GM12873 (cell line): ENCODE results near the gene NRG4.

Experiments used
- TF ChIP-seq, protein P1 (sequence below): IDR thresholded peaks from 2 replicates; pipeline ENCODE4 v1.5.1; 2012; ENCODE audit warnings: low read depth, mild to moderate bottlenecking, moderate library complexity, low read length, control low read depth; ENCODE audit not compliant: insufficient read depth; ENCODE audit errors: missing control alignments

NRG4 gene

DNA sequence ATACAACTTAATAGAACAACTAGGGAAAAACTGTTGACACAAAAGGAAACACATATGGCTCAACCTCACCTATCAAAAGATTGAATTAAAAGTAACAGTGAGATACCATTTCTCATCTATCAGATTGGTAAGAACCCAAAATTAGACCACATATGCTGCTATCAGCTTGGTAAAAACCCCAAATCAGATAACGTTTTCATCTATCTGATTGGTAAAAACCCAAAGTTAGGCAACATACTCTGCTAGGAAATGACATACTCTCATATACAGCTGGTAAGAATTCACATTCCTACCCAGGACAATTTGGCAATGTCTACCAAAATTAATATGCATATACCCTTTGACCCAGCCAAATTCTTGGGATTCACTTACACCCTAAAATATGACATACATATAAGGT, 26.3 kb downstream of the NRG4 start:
- TF ChIP-seq, protein P1, sequence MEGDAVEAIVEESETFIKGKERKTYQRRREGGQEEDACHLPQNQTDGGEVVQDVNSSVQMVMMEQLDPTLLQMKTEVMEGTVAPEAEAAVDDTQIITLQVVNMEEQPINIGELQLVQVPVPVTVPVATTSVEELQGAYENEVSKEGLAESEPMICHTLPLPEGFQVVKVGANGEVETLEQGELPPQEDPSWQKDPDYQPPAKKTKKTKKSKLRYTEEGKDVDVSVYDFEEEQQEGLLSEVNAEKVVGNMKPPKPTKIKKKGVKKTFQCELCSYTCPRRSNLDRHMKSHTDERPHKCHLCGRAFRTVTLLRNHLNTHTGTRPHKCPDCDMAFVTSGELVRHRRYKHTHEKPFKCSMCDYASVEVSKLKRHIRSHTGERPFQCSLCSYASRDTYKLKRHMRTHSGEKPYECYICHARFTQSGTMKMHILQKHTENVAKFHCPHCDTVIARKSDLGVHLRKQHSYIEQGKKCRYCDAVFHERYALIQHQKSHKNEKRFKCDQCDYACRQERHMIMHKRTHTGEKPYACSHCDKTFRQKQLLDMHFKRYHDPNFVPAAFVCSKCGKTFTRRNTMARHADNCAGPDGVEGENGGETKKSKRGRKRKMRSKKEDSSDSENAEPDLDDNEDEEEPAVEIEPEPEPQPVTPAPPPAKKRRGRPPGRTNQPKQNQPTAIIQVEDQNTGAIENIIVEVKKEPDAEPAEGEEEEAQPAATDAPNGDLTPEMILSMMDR, result no peak

GRCh38 chr15:75982468-75982867, 29.8 kb downstream of the NRG4 start:
- TF ChIP-seq, protein P1, result no peak

DNA sequence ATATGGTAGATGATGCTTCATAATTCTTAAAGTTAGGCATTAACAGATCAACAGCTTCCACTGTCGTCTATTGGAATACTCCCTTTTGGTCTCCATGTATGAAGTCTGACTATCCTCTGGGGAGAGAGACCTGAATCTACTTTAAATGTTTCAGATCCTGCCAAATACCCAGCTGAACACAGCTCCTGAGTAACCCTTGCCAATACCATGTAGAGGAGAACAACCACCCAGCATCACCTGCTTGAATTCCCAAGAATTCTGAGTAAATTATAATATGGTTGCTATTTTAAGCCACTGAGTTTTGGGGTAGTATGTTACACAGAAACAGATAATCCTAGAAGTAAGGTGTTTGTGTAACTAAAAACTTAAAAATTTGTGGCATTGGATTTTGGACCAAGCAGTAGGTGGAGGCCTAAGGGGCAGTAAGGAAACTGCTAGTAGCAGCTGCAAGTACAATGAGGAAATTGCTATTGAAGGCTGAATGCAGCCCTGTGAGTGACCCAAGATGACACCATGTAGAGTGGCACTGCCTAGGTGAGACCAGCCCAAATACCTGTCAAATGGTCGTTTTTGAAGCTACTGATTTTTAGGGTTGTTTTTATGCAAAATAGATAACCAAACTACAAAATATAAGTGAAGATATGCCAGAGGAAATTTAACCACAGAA, 30.9 kb downstream of the NRG4 start:
- TF ChIP-seq, protein P1, result no peak

DNA sequence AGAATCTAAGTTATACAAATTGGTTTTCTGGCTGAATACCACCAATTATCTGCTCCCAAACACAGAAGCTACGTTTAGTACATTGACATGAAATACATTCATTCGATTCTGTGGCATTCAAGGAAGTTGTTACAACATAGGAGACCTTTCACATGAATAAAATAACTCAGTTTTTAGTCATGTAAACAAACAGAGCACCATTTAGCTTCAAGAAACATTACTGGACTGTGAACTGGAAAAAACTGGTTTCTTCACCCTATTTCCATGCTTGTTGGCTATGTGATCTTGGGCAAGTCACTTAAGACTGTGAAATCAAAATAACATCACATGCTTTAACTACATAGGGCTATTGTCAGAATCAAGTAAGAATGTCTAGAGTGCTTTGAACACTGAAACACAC, 46.2 kb downstream of the NRG4 start:
- TF ChIP-seq, protein P1, result no peak

DNA sequence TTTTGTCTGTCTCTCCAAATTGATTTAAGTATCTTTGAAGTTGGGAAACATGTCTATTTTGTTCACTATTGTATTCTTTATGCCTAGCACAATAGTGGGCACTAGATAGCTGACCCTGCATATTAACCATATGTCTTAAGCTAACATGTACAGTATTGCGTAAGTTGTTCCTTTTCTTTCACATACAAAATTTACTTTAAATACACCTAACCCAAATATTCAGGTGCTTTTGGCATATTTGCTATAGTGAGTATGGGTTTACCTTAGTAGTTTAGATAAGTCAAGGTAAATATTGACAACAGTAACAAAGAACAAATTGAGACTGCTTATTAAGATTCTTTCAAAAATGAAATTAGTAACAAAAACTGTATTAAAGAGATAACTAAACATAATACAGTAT, 50.9 kb downstream of the NRG4 start:
- TF ChIP-seq, protein P1, result no peak

GRCh38 chr15:75955720-75956119, 56.5 kb downstream of the NRG4 start:
- TF ChIP-seq, protein P1, result peak; percentile 19

DNA sequence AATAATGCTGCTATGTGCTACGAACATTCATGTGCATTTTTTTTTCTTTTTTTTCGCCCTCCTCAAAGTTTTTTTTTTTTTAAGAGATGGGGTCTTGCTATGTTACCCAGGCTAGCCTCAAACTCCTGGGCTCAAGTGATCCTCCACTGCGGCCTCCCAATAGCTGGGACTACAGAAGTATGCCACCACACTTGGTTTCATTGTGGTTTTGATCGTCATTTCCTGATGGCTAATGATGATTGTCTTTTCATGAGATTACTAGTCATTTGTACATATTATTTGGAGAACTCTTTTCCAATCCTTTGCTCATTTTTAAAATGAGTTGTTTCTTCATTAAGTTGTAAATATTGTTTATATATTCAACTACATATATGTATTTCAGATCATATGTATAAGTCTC, 59.7 kb downstream of the NRG4 start:
- TF ChIP-seq, protein P1, result no peak
